ENCODE data around the gene RMND1. TPM values are rescaled to one million over a fixed set of nuclear protein-coding genes. Genes with fewer than 3 reads are reported as not detected.

The RMND1 gene
- total RNA-seq, 1 experiment from 2014 or later, result 23.3 TPM

GRCh38 chr6:151495380-151495779 lies 43.5 kb upstream of the RMND1 start (continued):
- TF ChIP-seq IRF2 (CRISPR knock-in tag; IDR thresholded peaks at IDR 0.05; ENCODE audit: borderline replicate concordance, low read depth) (no peak), TEAD1 (CRISPR knock-in tag; IDR thresholded peaks at IDR 0.05) (no peak), ERG (CRISPR knock-in tag; IDR thresholded peaks at IDR 0.05) (no peak)

GRCh38 chr6:151494936-151495320 lies 43.0 kb upstream of the RMND1 start:
- TF ChIP-seq NR3C1 (CRISPR knock-in tag; conservative IDR thresholded peaks at IDR 0.05; ENCODE audit: low read depth), result no peak
- no peak for TF ChIP-seq ZBTB43 (CRISPR knock-in tag; IDR thresholded peaks at IDR 0.05)
- no peak for TF ChIP-seq NR2C2 (CRISPR knock-in tag; IDR thresholded peaks at IDR 0.05)
- TF ChIP-seq RORB (CRISPR knock-in tag; IDR thresholded peaks at IDR 0.05), result no peak
- no peak for TF ChIP-seq ZNF416 (CRISPR knock-in tag; IDR thresholded peaks at IDR 0.05)
- TF ChIP-seq PRDM15 (CRISPR knock-in tag; IDR thresholded peaks at IDR 0.05), result no peak
- TF ChIP-seq SOX15 (CRISPR knock-in tag; IDR thresholded peaks at IDR 0.05), result no peak
- no peak for TF ChIP-seq SMAD4 (CRISPR knock-in tag; IDR thresholded peaks at IDR 0.05)
- no peak for TF ChIP-seq CDX4 (CRISPR knock-in tag; IDR thresholded peaks at IDR 0.05; ENCODE audit: borderline replicate concordance)
- TF ChIP-seq, protein P1, sequence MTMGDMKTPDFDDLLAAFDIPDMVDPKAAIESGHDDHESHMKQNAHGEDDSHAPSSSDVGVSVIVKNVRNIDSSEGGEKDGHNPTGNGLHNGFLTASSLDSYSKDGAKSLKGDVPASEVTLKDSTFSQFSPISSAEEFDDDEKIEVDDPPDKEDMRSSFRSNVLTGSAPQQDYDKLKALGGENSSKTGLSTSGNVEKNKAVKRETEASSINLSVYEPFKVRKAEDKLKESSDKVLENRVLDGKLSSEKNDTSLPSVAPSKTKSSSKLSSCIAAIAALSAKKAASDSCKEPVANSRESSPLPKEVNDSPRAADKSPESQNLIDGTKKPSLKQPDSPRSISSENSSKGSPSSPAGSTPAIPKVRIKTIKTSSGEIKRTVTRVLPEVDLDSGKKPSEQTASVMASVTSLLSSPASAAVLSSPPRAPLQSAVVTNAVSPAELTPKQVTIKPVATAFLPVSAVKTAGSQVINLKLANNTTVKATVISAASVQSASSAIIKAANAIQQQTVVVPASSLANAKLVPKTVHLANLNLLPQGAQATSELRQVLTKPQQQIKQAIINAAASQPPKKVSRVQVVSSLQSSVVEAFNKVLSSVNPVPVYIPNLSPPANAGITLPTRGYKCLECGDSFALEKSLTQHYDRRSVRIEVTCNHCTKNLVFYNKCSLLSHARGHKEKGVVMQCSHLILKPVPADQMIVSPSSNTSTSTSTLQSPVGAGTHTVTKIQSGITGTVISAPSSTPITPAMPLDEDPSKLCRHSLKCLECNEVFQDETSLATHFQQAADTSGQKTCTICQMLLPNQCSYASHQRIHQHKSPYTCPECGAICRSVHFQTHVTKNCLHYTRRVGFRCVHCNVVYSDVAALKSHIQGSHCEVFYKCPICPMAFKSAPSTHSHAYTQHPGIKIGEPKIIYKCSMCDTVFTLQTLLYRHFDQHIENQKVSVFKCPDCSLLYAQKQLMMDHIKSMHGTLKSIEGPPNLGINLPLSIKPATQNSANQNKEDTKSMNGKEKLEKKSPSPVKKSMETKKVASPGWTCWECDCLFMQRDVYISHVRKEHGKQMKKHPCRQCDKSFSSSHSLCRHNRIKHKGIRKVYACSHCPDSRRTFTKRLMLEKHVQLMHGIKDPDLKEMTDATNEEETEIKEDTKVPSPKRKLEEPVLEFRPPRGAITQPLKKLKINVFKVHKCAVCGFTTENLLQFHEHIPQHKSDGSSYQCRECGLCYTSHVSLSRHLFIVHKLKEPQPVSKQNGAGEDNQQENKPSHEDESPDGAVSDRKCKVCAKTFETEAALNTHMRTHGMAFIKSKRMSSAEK (CRISPR knock-in tag; IDR thresholded peaks at IDR 0.05; ENCODE audit: borderline replicate concordance), result no peak
- no peak for TF ChIP-seq ESRRA (CRISPR knock-in tag; IDR thresholded peaks at IDR 0.05; ENCODE audit: borderline replicate concordance)
- TF ChIP-seq FOXP1 (CRISPR knock-in tag; IDR thresholded peaks at IDR 0.05; ENCODE audit: borderline replicate concordance), result no peak
- TF ChIP-seq ATF6 (CRISPR knock-in tag; IDR thresholded peaks at IDR 0.05), result no peak
- TF ChIP-seq RELA (CRISPR knock-in tag; IDR thresholded peaks at IDR 0.05; ENCODE audit: borderline replicate concordance), result no peak
- no peak for TF ChIP-seq E2F1 (CRISPR knock-in tag; IDR thresholded peaks at IDR 0.05)
- no peak for TF ChIP-seq TEAD4 (CRISPR knock-in tag; IDR thresholded peaks at IDR 0.05)
- no peak for TF ChIP-seq PRRX2 (CRISPR knock-in tag; IDR thresholded peaks at IDR 0.05)
- TF ChIP-seq, protein P2, sequence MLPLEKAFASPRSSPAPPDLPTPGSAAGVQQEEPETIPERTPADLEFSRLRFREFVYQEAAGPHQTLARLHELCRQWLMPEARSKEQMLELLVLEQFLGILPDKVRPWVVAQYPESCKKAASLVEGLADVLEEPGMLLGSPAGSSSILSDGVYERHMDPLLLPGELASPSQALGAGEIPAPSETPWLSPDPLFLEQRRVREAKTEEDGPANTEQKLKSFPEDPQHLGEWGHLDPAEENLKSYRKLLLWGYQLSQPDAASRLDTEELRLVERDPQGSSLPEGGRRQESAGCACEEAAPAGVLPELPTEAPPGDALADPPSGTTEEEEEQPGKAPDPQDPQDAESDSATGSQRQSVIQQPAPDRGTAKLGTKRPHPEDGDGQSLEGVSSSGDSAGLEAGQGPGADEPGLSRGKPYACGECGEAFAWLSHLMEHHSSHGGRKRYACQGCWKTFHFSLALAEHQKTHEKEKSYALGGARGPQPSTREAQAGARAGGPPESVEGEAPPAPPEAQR (CRISPR knock-in tag; IDR thresholded peaks at IDR 0.05), result no peak
- H3K9me3 Mint-ChIP-seq, result no peaks in the 10 kb centered on the region
- ATAC-seq (no peak), DNase-seq (ENCODE audit: low spot score) (no peak)
- H3K36me3 Mint-ChIP-seq, result no peaks in the 10 kb centered on the region
- ChIA-PET POLR2A (no interaction called here), CTCF (no interaction called here)
- peak overlapping the region; percentile 83 for H3K4me3 Mint-ChIP-seq
- H3K4me1 Mint-ChIP-seq, result peaks cover 17% of the 10 kb centered on the region
- peaks cover 61% of the 10 kb centered on the region for H3K27me3 Mint-ChIP-seq (ENCODE audit: low read depth)
- H3K27ac Mint-ChIP-seq, result no peak overlapping the region

Measured in WTC11 (cell line).